ENCODE data around the gene PEX3.

GRCh38 chr6:143419526-143419925 is 31.1 kb upstream of the PEX3 start:
- TF ChIP-seq CTCF (conservative IDR thresholded peaks at IDR 0.05; ENCODE audit: low read depth in 2 of 2) (no peak), CREB1 (CRISPR knock-in tag; IDR thresholded peaks at IDR 0.05; ENCODE audit: low read depth) (no peak), EZH2phosphoT487 (IDR thresholded peaks at IDR 0.05; ENCODE audit: unreplicated experiment) (no peak), EZH2 (IDR thresholded peaks at IDR 0.05; ENCODE audit: low read depth, unreplicated experiment) (no peak), JUNB (IDR thresholded peaks at IDR 0.05; ENCODE audit: unreplicated experiment) (no peak), ZNF331 (CRISPR knock-in tag; IDR thresholded peaks at IDR 0.05; ENCODE audit: low read depth) (no peak), STAT1 (IDR thresholded peaks at IDR 0.05; ENCODE audit: unreplicated experiment) (no peak), POLR2AphosphoS5 (IDR thresholded peaks at IDR 0.05; ENCODE audit: low read depth) (no peak), REST (IDR thresholded peaks at IDR 0.05; ENCODE audit: unreplicated experiment) (no peak)
